HUES64 (cell line): ENCODE results near the gene ASCC3.

Experiments used
- H3K27ac ChIP-seq: 2 replicates; pipeline ENCODE4 v1.7.0; 2013; ENCODE audit warnings: low read depth, low read length, inconsistent platforms
- H3K27me3 ChIP-seq: 2 replicates; pipeline ENCODE4 v1.6.1; 2013; ENCODE audit warnings: mild to moderate bottlenecking, low read length; ENCODE audit not compliant: insufficient read depth
- H3K36me3 ChIP-seq: 2 replicates; pipeline ENCODE4 v1.6.1; 2013; ENCODE audit warnings: mild to moderate bottlenecking, low read length; ENCODE audit not compliant: insufficient read depth
- H3K4me1 ChIP-seq: 2 replicates; pipeline ENCODE4 v1.6.1; 2013; ENCODE audit warnings: mild to moderate bottlenecking, low read length, moderate library complexity; ENCODE audit not compliant: insufficient read depth
- H3K4me3 ChIP-seq: 2 replicates; pipeline ENCODE4 v1.5.1; 2013; ENCODE audit warnings: mild to moderate bottlenecking, low read length, moderate library complexity
- H3K9ac ChIP-seq: 2 replicates; pipeline ENCODE4 v1.6.1; 2013; ENCODE audit warnings: mild to moderate bottlenecking, low read depth, low read length
- H3K9me3 ChIP-seq: 2 replicates; pipeline ENCODE4 v1.6.1; 2013; ENCODE audit warnings: low read depth, low read length; ENCODE audit not compliant: insufficient read depth
- WGBS: fragments of 150-250, 120-280 bp; methylation state at CpG from one replicate; pipeline ENCODE4 v1.1.7; 2013; ENCODE audit warnings: missing lambda C conversion rate; 5-methylcytosine and 5-hydroxymethylcytosine counted together

The ASCC3 gene

DNA sequence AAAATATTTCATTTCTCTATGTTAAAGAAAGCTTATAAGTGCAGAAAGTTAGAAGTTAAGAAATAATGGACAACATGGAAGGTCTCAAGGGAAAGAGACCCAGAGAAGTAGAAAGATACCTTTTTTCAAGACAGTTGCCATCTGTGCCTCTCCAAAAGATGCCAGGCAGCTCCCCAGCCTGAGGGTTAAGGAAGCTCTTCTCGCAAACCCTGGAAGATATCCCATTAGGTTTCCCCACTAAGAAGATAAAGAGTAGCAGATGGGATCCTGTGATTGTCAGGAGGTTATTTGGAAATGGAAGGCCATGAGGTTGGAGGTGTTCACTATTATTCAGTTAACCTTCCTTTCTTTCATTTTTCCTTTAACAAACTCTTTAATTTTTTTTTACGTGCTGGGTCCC lies 306.3 kb downstream of the ASCC3 start:
- Histone ChIP-seq H3K9ac (no peak overlapping the region), H3K9me3 (no peaks in the 10 kb centered on the region), H3K36me3 (peaks cover 13% of the 10 kb centered on the region), H3K27ac (no peak overlapping the region), H3K4me3 (no peak overlapping the region), H3K27me3 (no peaks in the 10 kb centered on the region), H3K4me1 (no peaks in the 10 kb centered on the region)
- WGBS: 97% methylated on average over 2 of the region's 2 CpGs

DNA sequence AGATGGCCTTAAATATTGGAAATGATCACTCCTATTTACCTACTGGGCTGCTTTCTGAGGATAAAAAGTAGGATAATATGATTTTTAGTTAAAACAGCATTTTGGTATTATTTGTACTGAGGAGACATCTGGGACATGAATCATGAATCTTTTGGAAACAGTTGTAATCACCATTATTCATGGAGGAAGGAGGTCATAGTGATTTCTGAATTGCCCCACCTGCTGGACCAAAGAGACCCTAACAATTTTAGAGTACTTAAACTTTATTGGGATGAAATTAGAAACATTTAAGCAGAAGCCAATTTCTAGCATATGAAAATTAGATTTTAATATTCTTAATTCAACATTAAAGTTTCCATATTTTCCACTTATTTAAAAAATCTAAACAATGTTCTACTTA lies 308.0 kb downstream of the ASCC3 start:
- no peaks in the 10 kb centered on the region for H3K27me3 ChIP-seq
- no peaks in the 10 kb centered on the region for H3K4me1 ChIP-seq
- no peak overlapping the region for H3K27ac ChIP-seq
- no peak overlapping the region for H3K9ac ChIP-seq
- peaks cover 13% of the 10 kb centered on the region for H3K36me3 ChIP-seq
- no peaks in the 10 kb centered on the region for H3K9me3 ChIP-seq
- no peak overlapping the region for H3K4me3 ChIP-seq

DNA sequence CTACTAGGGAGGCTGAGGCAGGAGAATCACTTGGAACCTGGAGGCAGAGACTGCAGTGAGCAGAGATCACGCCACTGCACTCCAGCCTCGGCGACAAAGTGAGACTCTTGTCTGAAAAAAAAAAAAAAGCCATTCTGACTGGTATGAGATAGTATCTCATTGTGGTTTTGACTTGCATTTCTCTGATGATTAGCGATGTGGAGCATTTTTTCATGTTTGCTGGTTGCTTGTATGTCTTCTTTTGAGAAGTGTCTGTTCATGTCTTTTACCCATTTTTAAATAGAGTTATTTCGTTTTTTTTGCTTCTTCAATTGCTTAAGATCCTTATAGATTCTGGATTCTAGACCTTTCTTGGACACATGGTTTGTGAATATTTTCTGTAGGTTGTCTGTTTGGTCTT lies 312.9 kb downstream of the ASCC3 start:
- Histone ChIP-seq H3K9ac (no peak overlapping the region), H3K27me3 (no peaks in the 10 kb centered on the region), H3K9me3 (no peaks in the 10 kb centered on the region), H3K4me1 (no peaks in the 10 kb centered on the region), H3K4me3 (no peak overlapping the region), H3K27ac (no peak overlapping the region), H3K36me3 (peaks cover 13% of the 10 kb centered on the region)
- WGBS: 94% methylated on average over 5 of the region's 5 CpGs

DNA sequence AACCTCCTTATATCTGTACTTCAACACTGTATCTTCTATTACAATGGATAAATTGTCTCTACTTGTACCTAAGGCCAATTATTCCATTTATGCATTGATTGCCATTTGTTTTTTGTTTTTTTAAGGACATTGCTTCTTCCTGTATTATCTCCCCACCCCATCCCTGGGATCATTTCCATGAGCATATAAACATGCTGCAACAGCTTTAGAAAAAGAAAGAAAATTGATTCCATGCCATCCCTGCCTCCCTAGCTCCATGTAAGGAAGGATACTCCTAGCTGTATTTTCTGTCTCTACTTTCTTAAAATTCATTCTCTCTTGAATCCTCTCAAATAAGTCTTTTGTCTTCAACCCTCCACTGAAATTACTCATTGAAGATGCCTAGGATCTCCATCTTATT lies 314.6 kb downstream of the ASCC3 start:
- H3K9ac ChIP-seq: no peak overlapping the region
- no peaks in the 10 kb centered on the region for H3K4me1 ChIP-seq
- H3K27ac ChIP-seq: no peak overlapping the region
- no peak overlapping the region for H3K4me3 ChIP-seq
- peaks cover 6% of the 10 kb centered on the region for H3K36me3 ChIP-seq
- no peaks in the 10 kb centered on the region for H3K9me3 ChIP-seq
- no peaks in the 10 kb centered on the region for H3K27me3 ChIP-seq

DNA sequence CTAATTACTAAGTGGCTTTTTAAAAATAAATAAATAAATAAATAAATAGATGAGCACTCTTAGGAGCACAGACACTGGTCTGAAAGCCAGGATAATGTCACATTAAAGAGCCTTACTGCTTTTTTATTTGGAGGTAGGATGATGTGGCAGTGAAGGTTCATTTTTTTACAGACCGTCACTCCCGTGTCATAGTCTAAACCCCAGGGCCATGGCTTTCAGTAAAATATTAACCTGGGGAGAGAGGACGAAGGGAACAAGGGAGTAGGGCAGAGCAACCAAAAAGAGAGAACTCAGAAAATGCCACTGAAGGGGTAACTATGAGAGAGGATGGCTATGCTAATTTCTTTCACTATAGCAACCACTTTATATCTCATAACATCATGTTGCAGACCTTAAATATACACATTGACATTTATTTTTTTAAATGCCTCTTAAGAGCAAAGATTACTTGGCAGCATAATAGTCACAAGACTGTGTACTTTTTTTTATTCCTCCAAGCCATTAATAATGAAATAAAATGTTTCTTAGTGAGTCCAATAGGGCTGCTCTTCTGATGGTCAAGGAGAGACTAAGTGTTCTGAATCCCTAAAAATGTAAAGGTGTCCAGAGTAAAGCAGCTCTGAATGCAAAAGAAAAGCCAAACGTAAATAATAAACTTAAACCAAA lies 315.6 kb downstream of the ASCC3 start:
- Histone ChIP-seq H3K9ac (no peak overlapping the region), H3K9me3 (no peaks in the 10 kb centered on the region), H3K27ac (no peak overlapping the region), H3K4me3 (no peak overlapping the region), H3K4me1 (no peaks in the 10 kb centered on the region), H3K36me3 (no peaks in the 10 kb centered on the region), H3K27me3 (no peaks in the 10 kb centered on the region)
- 96% methylated on average over 3 of the region's 4 CpGs for WGBS

- H3K36me3 ChIP-seq: no peaks in the 10 kb centered on the region
- no peak overlapping the region for H3K4me3 ChIP-seq
- no peaks in the 10 kb centered on the region for H3K4me1 ChIP-seq
- no peak overlapping the region for H3K9ac ChIP-seq
- H3K27me3 ChIP-seq: no peaks in the 10 kb centered on the region
- no peak overlapping the region for H3K27ac ChIP-seq
- no peaks in the 10 kb centered on the region for H3K9me3 ChIP-seq
- no CpG with 5 or more reads among the region's 1 CpG for WGBS
Measured at GRCh38 chr6:100559859-100560258, 321.3 kb downstream of the ASCC3 start.

GRCh38 chr6:100554228-100554627 lies 326.9 kb downstream of the ASCC3 start:
- no peak overlapping the region for H3K27ac ChIP-seq
- no peaks in the 10 kb centered on the region for H3K9me3 ChIP-seq
- H3K27me3 ChIP-seq: no peaks in the 10 kb centered on the region
- H3K9ac ChIP-seq: no peak overlapping the region
- H3K36me3 ChIP-seq: no peaks in the 10 kb centered on the region
- WGBS: 82% methylated on average over 4 of the region's 5 CpGs
- H3K4me1 ChIP-seq: no peaks in the 10 kb centered on the region
- no peak overlapping the region for H3K4me3 ChIP-seq

- WGBS: 85% methylated on average over 1 of the region's 1 CpG
Measured at GRCh38 chr6:100553243-100553642, 327.9 kb downstream of the ASCC3 start.

DNA sequence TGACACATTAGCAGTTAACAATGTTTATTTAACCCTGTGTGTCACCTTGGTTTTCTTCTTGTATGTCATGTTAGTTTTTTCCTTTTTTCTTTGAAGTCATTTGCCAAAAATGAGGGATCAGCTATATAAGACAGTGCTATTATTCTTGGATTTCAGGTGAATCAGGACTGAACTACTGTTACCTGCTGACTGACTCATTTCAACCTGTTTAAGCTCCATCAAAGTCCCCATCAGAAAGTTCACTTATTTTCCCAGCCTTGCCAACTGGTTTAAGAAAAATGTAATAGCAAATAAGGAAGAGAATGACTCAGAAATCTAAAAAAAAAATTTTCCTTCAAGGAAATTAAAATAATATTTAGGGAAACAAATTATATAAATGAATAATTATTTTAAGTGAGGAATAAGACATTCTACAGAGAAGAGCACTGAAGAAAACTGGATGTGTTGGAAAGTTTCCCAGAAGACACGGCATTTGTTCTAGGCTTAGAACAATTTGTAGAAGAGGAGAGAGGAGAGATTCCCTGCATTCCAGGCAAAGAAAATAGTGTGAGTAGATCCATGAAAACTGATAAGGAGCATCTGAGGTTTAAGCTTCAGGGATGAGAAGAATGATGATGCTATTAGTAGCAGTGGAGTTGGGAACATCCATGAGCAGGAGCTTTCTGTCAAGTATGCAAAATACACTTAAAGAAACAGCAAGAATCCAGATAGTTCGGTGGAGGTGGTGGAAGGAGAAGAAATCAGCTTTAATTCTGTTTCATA lies 331.5 kb downstream of the ASCC3 start:
- 90% methylated on average over 1 of the region's 2 CpGs for WGBS
- Histone ChIP-seq H3K4me3 (no peak overlapping the region), H3K27ac (no peak overlapping the region), H3K9me3 (no peaks in the 10 kb centered on the region), H3K27me3 (no peaks in the 10 kb centered on the region), H3K9ac (no peak overlapping the region), H3K36me3 (no peaks in the 10 kb centered on the region), H3K4me1 (no peaks in the 10 kb centered on the region)

More at GRCh38 chr6:100553243-100553642, 327.9 kb downstream of the ASCC3 start:
- Histone ChIP-seq H3K9ac (no peak overlapping the region), H3K4me1 (no peaks in the 10 kb centered on the region), H3K36me3 (no peaks in the 10 kb centered on the region), H3K27ac (no peak overlapping the region), H3K4me3 (no peak overlapping the region), H3K27me3 (no peaks in the 10 kb centered on the region), H3K9me3 (no peaks in the 10 kb centered on the region)

DNA sequence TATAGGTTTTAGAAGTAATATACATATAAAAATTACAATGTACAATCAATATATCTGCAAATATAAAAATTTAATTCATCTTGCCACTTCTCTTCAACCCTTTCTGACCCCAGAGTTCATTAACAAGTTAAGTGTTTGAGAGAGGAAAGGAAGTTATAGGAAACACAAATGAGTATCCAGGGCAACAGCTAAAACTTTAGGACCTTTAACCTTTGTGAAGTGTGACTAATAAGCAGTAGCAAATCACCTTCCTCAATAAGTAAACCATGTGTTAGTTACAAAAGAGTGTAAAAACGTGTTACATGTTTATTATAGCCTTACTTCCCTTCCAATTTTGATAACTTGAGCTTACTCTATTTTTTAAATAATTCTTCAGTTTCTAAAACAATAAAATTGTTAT lies 343.0 kb downstream of the ASCC3 start:
- Histone ChIP-seq H3K27ac (no peak overlapping the region), H3K9me3 (no peaks in the 10 kb centered on the region), H3K9ac (no peak overlapping the region), H3K4me3 (no peak overlapping the region), H3K4me1 (no peaks in the 10 kb centered on the region), H3K36me3 (peaks cover 13% of the 10 kb centered on the region), H3K27me3 (no peaks in the 10 kb centered on the region)
- no CpG with 5 or more reads among the region's 1 CpG for WGBS

GRCh38 chr6:100518588-100518987 lies 362.5 kb downstream of the ASCC3 start:
- H3K9me3 ChIP-seq: no peaks in the 10 kb centered on the region
- WGBS: 89% methylated on average over 1 of the region's 1 CpG
- peaks cover 20% of the 10 kb centered on the region for H3K36me3 ChIP-seq
- no peaks in the 10 kb centered on the region for H3K4me1 ChIP-seq
- no peak overlapping the region for H3K4me3 ChIP-seq
- no peaks in the 10 kb centered on the region for H3K27me3 ChIP-seq
- H3K27ac ChIP-seq: no peak overlapping the region
- H3K9ac ChIP-seq: no peak overlapping the region
